GM23248 (cell line): ENCODE data around the gene GNAS.

Experiments
- EZH2 ChIP-seq: fragments of 200-600 bp; sonication (generic); IDR thresholded peaks from 2 replicates; pipeline ENCODE4 v1.6.1; 2018; ENCODE audit warnings: antibody characterized with exemption, mild to moderate bottlenecking; ENCODE audit not compliant: insufficient read depth, poor library complexity, severe bottlenecking
- EZH2phosphoT487 ChIP-seq: fragments of 200-600 bp; sonication (generic); IDR thresholded peaks from 2 replicates; pipeline ENCODE4 v1.6.1; 2018; ENCODE audit warnings: antibody characterized with exemption, moderate library complexity, mild to moderate bottlenecking, low read depth; ENCODE audit not compliant: insufficient read depth

DNA sequence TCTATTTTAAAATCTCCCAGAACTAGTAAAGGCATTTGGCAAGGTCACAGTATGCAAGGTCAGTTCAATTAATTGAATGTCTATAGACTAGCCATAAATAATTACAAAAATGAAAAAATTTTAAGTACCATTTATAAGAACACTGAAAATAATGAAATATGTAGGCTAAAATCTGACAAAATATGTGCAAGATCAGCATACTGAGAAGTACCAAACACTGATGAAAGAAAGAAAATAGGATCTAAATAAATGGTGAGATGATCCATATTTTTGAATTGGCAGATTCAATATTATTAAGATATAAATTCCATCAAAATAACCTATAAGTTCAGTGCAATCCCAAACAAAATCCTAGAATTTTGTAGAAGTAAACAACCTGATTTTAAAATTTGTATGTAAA lies 100.5 kb downstream of the GNAS start:
- TF ChIP-seq EZH2phosphoT487: no peak
- TF ChIP-seq EZH2: no peak
